NAMALWA (cell line): ENCODE measurements around the gene TMEM135.
"Not testable (repeated sequence)": the region's sequence is repeated elsewhere in the genome, so short reads cannot be mapped to it uniquely, and the experiment has no call there.

Experiments
- DNase-seq: peaks from one replicate; pipeline ENCODE4 v3.0.0-alpha.2; 2015; ENCODE audit warnings: low spot score

Gene TMEM135

DNA sequence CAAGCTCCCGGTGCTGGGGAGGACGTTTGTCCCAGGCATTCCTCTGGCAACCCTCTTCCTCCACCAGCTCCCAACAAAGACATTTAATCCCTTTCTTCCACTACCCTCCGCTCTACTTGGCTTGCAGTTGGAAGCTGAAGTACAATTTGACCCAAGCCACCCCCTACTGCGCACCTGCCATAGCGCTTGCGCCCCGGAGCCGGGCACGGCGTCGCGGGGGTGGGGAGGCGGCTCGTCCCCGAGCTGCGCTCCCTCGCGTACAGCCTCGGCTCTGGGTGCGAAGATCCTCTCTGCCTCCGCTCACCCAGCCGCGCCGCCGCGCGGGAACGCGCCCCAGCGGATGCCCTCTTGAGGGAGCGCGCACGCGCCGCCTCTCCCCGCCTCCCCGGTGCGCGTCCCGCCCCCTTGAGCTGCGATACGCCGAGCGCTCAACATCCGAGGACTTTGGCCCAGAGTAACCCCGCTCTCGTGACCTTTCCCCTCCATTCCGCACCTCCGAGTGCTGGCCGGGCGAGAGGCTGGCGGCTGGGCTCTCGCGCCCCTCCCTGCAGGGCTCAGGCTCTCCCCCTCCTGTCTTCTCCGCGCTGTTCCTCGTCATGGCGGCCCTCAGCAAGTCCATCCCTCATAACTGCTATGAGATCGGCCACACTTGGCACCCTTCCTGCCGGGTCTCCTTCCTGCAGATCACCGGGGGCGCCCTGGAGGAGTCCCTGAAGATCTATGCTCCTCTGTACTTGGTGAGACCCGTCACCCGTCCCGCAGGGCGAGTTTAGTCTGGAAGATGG is at the start of gene TMEM135:
Gene TMEM135 (plus strand): TSS at position 485 of the 785 bp plus-strand sequence. CDS start 112 bp downstream, at position 597.
- peak; percentile 97 for DNase-seq

DNA sequence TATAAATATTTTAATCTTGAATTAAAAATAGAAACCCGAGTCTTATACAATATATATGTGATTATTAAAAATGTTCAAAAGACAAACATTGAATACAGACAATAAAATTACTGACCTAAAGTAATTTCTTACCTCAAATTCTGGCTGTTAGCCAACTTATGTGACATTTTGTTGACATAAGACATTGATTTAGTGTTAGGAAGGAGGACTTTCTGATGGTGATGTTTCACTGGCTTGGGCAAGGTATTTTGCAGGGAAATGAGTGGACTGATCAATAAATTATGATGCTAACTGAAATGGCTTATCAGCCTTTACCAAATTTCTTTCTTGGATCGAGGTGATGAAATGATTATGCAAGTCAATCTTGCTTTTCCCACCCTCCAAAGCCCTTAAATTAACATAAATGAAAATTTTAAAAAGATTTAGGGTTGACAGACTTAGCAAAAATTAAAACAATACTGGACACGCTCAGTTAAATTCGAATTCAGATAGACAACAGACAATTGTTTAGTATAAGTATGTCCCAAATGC is 49.3 kb upstream of the TMEM135 start:
- DNase-seq, result no peak

DNA sequence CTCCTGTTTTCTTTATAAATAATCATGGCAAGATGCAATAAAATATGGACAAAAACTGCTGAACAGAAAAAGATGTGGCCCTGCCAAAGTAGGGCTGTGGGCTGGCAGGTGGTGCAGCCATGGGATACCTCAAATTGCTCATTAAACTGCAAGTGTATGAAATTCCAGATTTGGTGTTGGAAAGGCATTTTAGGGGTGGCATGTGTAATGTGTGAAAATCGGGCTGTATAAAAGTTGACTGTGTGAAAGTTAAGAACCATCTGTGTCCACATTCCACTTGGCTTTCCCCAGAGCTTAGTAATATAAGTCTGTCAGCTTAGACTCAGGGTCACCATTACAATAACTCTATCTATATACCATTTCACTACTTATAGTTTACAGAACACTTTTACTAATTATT is 47.7 kb upstream of the TMEM135 start:
- DNase-seq, result no peak

DNA sequence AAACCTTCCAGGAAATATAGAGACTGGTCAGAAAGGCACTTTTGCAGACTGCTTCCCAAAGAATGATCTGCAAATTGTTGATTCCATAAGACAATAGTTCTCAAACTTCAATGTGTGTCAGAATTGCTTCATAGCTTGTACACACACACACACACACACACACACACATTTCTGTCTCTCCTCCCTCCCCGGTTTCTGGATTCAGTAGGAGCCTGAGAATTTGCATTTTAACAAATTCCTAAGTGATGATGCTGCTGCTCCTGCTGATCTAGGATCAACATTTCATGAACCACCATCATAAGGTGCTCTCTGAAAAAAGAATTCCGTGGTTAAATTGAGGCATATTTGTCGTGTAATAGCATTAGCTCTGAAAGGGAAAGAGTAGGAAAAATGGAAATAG is 47.2 kb upstream of the TMEM135 start:
- DNase-seq, result no peak

DNA sequence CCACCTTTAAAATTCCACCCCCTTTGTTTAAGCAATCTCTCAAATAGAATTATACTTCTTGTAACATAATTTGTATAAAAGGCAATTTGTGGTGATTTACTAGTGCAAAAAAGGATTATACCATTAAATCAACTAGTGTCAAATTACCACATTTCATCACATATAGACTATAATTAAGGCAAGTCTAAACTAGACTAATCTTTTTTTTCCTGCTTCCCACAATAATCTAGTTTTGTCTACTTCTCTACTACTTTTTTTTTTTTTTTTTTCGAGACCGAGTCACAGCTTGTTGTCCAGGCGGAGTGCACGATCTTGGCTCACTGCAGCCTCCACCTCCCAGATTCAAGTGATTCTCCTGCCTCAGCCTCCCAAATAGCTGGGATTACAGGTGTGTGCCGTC is 46.4 kb upstream of the TMEM135 start:
- no peak for DNase-seq

DNA sequence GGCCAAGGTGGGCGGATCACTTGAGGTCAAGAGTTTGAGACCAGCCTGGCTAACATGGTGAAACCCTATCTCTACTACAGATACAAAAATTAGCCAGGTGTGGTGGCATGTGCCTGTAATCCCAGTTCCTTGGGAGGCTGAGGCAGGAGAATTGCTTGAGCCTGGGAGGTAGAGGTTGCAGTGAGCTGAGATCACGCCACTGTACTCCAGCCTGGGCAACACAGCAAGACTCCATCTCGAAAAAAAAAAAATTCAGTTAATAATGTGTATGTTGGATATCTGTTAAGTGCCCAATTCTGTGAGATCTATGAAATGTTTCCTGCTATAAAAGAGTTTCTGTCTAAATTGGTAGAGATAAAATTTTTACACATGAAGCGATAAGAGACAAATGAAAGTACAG is 45.4 kb upstream of the TMEM135 start:
- DNase-seq, result not testable (repeated sequence)

DNA sequence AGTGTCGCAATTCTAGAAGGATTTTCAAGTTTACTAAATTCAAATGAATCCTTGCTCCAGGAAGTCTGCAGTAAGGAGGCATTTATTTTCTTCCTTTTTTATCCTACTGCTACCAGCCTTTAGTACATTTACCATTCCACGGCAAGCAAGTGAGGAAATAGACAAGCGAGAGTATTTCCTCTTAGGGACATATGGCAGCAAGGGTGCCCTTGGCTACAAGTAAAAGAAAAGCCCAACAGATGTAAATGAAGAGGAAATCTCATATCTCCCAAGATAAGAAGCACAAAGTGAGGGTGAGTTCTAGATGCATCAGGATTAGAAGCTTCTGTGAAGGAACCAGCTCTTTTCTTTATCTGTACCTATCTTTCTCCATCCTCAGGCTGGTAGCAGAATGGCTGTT is 44.7 kb upstream of the TMEM135 start:
- DNase-seq, result no peak

DNA sequence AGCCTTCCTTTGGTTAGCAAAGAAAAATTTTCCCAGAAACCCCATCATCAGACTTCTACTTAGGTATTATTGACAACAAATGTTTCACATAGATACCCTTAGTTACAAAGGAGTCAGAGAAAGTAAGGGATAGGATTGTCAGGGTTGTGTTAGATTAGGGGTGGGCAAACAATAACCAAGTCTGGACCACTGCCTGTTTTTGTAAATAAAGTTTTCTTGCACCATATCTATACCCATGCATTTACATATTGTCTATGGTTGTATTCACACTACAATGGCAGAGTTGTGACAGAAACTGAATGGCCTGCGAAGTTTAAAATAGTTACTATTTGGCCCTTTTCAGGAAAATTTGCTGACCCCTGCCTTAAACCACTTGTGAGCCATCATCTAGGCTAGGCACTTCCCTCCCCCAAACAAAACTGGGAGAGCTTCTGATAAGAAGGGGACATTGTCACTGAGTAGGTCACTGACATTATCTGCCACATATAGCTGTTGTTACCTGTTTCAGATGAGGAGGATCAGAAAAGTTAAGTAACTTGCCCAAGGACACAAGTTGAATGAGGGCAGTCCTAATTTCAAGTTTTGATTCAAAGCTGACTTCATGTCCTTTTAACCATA is 40.7 kb upstream of the TMEM135 start:
- no peak for DNase-seq

DNA sequence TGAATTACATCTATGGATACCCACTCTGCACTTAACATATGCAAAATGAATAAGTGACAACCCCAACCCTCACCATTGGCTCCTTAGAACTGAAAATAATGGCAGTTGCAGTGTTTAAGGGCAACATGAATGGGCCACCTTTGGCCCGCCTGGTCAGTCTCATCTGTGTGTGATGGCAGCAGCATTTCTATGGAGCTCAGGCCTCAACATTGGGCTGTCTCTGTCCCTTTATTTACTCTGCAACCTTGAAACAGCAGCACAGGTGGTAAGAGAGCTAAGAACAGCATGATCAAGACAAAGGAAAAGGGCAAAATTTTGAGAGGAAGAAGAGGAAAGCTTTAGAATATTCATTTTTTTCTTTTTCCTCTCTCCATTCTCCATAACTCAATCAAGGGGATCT is 38.3 kb upstream of the TMEM135 start:
- no peak for DNase-seq

DNA sequence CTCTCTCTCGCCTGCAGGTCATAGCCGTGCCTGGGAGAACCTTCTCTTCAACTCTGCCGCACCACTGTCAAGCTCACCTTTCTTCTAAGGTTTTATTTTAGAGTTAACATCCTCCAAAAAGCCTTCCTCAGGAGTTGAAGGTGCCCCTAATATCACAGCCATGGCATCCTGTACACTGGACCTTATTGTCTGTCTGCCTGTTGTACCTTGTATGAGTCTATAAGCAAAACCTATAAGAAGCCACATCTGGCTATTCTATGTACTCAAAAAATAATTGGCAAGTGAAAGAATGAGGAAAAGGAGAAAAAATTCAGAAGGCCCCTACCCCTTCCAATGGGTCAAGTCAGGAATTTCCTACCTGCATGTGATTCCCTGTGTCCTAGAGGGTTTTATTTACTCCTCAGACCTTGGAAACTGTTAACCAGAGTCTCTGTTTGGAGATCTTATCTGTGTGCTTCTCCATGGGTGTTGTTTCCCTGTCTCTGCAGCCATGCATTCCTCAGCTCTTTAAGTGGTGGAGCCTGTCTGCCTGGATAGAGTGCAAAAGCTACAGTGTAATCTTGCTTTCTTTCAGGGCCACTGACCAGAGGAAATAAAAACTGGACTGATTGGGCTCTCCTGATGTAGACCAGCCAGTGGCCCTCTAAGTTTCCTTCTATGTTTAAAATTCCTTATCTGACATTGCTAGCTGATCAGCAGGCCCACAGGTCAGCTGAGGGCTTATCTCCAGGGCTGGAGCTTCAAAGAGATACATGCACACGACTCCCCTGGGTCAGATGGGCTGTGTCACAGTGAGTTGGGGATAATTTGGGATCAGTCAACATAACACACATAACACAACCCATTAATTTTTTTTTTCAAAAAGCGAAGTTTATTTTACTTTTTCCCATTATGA is 37.6 kb upstream of the TMEM135 start:
- no peak for DNase-seq

DNA sequence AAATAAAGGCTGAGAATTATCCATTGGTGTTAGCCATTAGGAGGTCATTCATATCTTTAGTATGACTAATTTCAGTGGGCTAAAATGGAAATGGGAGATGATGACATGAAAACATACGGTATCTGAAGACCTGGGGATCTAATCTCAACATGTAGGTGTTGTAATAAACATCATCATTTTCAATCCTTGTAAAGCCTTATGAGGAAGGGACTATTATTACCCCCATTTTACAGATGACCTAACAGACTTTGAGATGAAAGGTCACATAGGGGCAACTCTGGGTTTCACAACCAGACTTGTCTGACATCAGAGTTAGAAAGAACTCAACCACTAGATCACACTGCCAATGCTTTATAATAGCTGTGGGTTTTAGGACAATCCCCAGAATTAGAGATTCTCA is 34.8 kb upstream of the TMEM135 start:
- DNase-seq, result no peak

DNA sequence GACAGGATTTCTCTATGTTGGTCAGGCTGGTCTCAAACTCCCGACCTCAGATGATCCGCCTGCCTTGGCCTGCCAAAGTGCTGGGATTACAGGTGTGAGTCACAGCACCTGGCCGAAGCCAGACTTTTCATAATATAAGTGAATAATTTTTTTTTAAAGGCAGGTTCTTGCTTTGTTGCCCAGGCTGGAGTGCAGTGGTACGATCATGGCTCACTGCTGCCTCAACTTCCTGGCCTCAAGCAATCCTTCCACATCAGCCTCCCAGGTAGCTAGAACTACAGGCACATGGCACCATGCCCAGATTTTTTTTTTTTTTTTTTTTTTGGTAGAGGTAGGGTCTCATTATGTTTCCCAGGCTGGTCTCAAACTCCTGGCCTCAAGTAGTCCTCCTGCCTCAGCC is 33.5 kb upstream of the TMEM135 start:
- DNase-seq, result not testable (repeated sequence)

DNA sequence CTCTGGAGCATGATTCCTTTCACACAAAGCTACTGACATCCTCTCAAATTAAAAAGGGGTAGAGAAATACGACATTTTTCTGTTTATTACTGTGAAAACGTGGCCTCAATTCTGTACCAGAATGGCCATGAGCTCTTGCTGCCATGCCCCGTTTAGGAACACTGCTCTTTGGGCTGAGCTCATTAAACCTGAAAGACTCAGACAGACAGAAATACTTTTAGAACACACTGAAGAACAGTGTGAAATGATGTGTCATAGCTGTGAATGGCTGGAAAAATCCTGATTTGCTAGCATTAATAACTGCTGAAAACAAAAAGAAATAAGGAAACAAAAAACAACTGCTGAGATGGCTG is 32.2 kb upstream of the TMEM135 start:
- DNase-seq, result no peak

DNA sequence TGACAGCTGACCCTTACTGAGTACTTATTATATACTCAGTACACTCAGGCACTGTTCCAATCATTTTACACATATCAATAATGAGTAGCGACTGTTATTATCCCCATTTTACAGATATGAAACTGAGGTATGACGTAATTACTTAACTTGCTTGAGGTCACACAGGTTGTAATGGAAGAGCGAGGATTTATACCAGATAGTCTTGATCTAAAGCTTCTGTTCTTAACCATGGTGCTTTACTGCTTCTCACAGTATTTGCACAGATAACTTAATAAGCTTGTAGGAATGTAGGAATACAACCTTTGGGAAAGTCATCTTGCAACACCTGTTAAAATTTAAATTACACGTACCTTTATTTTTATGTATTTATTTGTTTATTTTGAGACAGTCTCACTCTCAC is 31.7 kb upstream of the TMEM135 start:
- DNase-seq, result no peak

DNA sequence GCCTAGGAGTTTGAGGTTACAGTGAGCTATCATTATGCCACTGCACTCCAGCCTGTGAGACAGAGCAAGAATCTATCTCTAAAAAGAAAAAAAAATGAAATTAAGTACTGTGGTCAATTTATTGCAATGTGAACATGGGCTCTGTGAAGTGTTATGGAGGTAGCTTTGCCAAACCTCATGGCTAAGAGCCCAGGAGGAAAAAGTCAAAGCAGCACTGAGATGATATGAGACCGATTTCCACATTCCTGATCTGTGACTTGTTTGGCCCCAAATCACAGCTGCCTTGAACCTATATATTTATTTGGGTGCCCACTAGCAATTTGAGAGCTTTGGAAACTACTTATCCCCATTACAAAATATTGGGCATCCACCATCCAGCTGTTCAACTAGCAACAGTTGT is 29.8 kb upstream of the TMEM135 start:
- no peak for DNase-seq

DNA sequence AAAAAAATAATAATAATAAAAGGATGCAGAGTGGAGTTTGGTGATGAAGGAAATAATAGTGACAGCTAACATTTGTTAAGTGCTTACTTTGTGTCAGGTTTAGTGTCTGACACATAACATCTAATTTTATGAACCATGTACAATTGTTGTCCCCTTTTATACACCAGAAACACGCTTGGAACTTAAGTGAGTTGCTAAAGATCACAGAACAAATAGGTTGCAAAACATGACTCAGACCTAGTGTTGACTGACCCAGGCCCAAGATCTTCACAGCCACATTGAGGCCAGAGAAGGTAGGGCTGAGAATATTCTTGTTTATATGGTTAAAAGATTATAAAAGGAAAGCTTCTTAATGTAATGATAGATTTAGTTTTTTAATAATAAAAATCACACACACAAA is 25.6 kb upstream of the TMEM135 start:
- no peak for DNase-seq

DNA sequence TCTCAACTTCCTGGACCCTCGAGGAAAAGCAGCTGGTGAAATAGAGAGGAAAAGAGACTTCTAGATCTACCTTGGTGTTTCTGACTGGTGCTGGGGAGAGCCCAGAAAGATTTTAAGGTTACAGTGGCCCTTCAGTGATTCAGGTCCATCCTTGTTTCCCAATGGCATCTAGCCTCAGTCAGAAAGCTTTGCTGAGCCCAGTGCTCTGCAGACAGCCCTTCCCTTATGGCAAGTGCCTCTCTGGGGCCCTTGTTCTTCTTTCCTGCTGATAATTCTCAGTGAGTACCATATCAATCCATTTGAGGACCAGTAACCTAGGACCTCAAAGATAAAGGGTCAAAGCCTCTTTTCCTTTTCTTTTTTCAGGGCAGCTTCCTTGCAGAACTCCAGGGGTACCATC is 25.1 kb upstream of the TMEM135 start:
- DNase-seq, result no peak

DNA sequence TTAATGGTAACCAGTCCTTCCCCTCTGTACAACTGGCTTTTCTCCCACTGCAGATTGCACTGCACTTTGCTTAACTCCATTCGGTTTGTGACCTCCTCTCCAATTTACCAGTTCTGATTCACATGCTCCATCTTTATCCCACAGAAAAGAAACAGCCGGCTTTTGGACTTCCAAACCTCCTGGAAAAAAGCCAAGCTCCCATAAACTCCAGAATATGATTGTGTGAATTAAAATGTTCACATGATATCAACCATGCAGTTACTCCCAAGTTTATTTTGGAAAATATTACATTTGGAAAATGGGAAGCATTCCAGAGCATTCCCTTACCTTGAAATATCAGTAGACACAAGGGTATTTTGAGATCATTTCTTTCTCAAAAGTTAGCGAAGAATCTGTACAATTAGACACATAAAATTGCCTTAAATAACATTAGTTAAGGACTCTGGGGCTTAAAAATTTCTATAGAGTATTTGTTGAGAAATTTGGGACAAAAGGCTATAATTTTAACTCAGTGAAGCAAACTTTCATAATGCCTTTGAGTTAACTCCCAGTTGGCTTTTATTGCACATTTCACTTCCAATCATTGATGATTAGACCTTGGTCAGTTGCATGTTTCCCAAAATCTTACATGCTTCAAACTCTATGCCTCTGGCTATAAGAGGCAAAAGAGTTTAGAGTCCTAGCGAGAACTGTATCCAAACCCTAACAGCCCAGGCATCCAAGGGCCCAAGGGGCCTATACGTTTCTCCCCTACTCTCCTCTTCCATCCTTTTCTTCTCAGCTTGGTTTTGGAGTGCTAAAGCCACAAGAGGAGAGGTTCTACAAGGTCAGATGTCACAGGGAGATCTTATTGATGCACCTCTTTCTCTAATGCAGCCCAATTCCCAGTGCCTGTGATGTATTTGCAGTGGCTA is 23.6 kb upstream of the TMEM135 start:
- no peak for DNase-seq

DNA sequence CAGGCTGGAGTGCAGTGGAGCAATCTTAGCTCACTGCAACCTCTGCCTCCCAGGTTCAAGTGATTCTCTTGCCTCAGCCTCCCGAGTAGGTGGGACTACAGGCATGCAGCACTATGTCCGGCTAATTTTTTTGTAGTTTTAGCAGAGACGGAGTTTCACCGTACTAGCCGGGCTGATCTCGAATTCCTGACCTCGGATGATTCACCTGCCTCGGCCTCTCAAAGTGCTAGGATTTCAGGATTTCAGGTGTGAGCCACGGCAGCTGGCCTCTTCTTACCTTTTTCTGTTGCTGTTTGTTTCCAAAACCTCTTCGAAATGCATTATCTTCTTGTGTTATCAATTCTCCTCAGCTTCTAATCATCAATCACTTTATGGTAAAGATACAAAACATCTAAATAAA is 22.1 kb upstream of the TMEM135 start:
- no peak for DNase-seq

DNA sequence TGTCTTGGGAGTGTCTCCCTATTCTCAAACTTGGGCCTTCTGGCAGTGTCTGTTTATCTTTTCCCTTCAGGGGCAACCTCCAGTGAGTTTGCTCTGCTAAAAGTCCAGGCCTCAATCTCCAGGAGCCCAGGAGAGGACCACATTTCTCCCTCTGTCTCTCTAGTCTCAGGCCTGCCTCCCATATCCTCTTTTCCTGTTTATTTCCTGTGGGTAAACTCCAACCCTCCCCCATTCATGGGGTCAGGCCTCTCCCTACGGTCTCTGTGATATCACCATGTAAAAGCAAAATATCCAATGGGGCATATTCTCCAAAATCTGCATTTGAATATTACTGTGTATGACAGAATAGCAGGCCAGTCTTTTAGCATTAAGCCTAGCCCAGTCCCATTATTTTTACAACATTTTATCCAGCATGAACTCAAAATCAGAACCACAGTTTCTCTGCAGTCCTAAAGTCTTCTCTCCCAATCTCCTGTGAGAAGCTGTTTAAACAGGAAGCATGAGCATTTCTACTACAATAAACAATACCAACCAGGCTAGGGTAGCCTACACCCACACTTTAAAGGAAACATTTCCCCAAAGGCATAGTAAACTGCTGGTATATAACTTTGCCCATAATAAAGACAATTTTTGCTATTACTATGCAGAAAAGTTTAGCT is 18.0 kb upstream of the TMEM135 start:
- no peak for DNase-seq

DNA sequence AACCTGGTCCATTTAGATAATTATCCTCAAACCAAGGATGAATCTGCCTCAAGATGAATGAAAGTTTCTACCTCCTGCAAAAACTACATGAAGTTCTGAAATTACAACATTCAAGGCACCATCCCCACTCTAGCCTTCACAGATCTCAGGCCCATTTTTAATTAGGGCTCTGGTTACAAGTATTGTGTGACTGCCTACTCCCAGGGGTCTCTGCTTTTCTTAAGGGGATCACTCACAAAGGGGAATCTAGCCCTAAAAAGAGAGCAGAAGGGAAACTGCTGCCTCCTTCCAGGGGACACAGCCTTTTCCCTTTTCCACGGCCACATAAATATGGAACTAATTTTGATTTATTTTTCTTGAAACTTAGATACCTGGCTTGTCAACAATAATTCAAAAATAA is 17.4 kb upstream of the TMEM135 start:
- no peak for DNase-seq
